HUES64 (cell line): ENCODE data around the gene PCLO.

Source experiments
- H3K27ac ChIP-seq: 2 replicates; pipeline ENCODE4 v1.7.0; 2013; ENCODE audit warnings: low read depth, low read length, inconsistent platforms
- H3K27me3 ChIP-seq: 2 replicates; pipeline ENCODE4 v1.6.1; 2013; ENCODE audit warnings: mild to moderate bottlenecking, low read length; ENCODE audit not compliant: insufficient read depth
- H3K36me3 ChIP-seq: 2 replicates; pipeline ENCODE4 v1.6.1; 2013; ENCODE audit warnings: mild to moderate bottlenecking, low read length; ENCODE audit not compliant: insufficient read depth
- H3K4me1 ChIP-seq: 2 replicates; pipeline ENCODE4 v1.6.1; 2013; ENCODE audit warnings: mild to moderate bottlenecking, low read length, moderate library complexity; ENCODE audit not compliant: insufficient read depth
- H3K4me3 ChIP-seq: 2 replicates; pipeline ENCODE4 v1.5.1; 2013; ENCODE audit warnings: mild to moderate bottlenecking, low read length, moderate library complexity
- H3K9ac ChIP-seq: 2 replicates; pipeline ENCODE4 v1.6.1; 2013; ENCODE audit warnings: mild to moderate bottlenecking, low read depth, low read length
- H3K9me3 ChIP-seq: 2 replicates; pipeline ENCODE4 v1.6.1; 2013; ENCODE audit warnings: low read depth, low read length; ENCODE audit not compliant: insufficient read depth
- WGBS: fragments of 150-250, 120-280 bp; methylation state at CpG from one replicate; pipeline ENCODE4 v1.1.7; 2013; ENCODE audit warnings: missing lambda C conversion rate; 5-methylcytosine and 5-hydroxymethylcytosine counted together

PCLO gene

GRCh38 chr7:83011954-83012353 lies 150.7 kb downstream of the PCLO start:
- 96% methylated on average over 1 of the region's 1 CpG for WGBS
- Histone ChIP-seq H3K27me3 (no peaks in the 10 kb centered on the region), H3K9ac (no peak overlapping the region), H3K4me1 (0 out of 2 replicates have a peak, but pooled peaks cover 4% of the 10 kb centered on the region), H3K4me3 (no peak overlapping the region), H3K9me3 (no peaks in the 10 kb centered on the region), H3K27ac (no peak overlapping the region), H3K36me3 (no peaks in the 10 kb centered on the region)

GRCh38 chr7:83005410-83005809 lies 157.3 kb downstream of the PCLO start:
- H3K36me3 ChIP-seq, result no peaks in the 10 kb centered on the region
- no peaks in the 10 kb centered on the region for H3K4me1 ChIP-seq
- no peak overlapping the region for H3K9ac ChIP-seq
- H3K27me3 ChIP-seq, result no peaks in the 10 kb centered on the region
- 21% methylated on average over 1 of the region's 1 CpG for WGBS
- no peak overlapping the region for H3K4me3 ChIP-seq
- peaks cover 4% of the 10 kb centered on the region; the same call in 1 of the 2 replicates for H3K9me3 ChIP-seq
- no peak overlapping the region for H3K27ac ChIP-seq

- Histone ChIP-seq H3K27ac (no peak overlapping the region), H3K9me3 (peaks cover 11% of the 10 kb centered on the region; the same call in 1 of the 2 replicates), H3K27me3 (no peaks in the 10 kb centered on the region), H3K9ac (no peak overlapping the region), H3K4me3 (no peak overlapping the region), H3K36me3 (no peaks in the 10 kb centered on the region), H3K4me1 (no peaks in the 10 kb centered on the region)
- WGBS, result 98% methylated on average over 3 of the region's 3 CpGs
These were observed 161.2 kb downstream of the PCLO start for GRCh38 chr7:83001362-83002040.

- Histone ChIP-seq H3K36me3 (no peaks in the 10 kb centered on the region), H3K27ac (no peak overlapping the region), H3K4me3 (no peak overlapping the region), H3K9me3 (peaks cover 11% of the 10 kb centered on the region; the same call in 1 of the 2 replicates), H3K27me3 (no peaks in the 10 kb centered on the region), H3K4me1 (no peaks in the 10 kb centered on the region), H3K9ac (no peak overlapping the region)
These were observed 164.2 kb downstream of the PCLO start for GRCh38 chr7:82998436-82998835.

GRCh38 chr7:82985144-82985802 lies 177.4 kb downstream of the PCLO start:
- no peaks in the 10 kb centered on the region for H3K4me1 ChIP-seq
- no peaks in the 10 kb centered on the region for H3K27me3 ChIP-seq
- WGBS, result 100% methylated on average over 1 of the region's 2 CpGs
- H3K9ac ChIP-seq, result no peak overlapping the region
- no peak overlapping the region for H3K4me3 ChIP-seq
- no peaks in the 10 kb centered on the region for H3K36me3 ChIP-seq
- H3K27ac ChIP-seq, result no peak overlapping the region
- H3K9me3 ChIP-seq, result no peaks in the 10 kb centered on the region

GRCh38 chr7:82980130-82980788 lies 182.4 kb downstream of the PCLO start:
- H3K9me3 ChIP-seq, result no peaks in the 10 kb centered on the region
- no peaks in the 10 kb centered on the region for H3K4me1 ChIP-seq
- no peak overlapping the region for H3K9ac ChIP-seq
- H3K36me3 ChIP-seq, result no peaks in the 10 kb centered on the region
- no peak overlapping the region for H3K4me3 ChIP-seq
- 79% methylated on average over 4 of the region's 4 CpGs for WGBS
- no peak overlapping the region for H3K27ac ChIP-seq
- H3K27me3 ChIP-seq, result no peaks in the 10 kb centered on the region

- no peak overlapping the region for H3K27ac ChIP-seq
- no peaks in the 10 kb centered on the region for H3K9me3 ChIP-seq
- H3K27me3 ChIP-seq, result no peaks in the 10 kb centered on the region
- H3K9ac ChIP-seq, result no peak overlapping the region
- no peaks in the 10 kb centered on the region for H3K4me1 ChIP-seq
- 78% methylated on average over 2 of the region's 2 CpGs for WGBS
- H3K36me3 ChIP-seq, result no peaks in the 10 kb centered on the region
- no peak overlapping the region for H3K4me3 ChIP-seq
These were observed 186.7 kb downstream of the PCLO start for GRCh38 chr7:82975811-82976468.

GRCh38 chr7:82972135-82972534 lies 190.5 kb downstream of the PCLO start:
- no peak overlapping the region for H3K27ac ChIP-seq
- H3K36me3 ChIP-seq, result no peaks in the 10 kb centered on the region
- no peaks in the 10 kb centered on the region for H3K9me3 ChIP-seq
- no peaks in the 10 kb centered on the region for H3K27me3 ChIP-seq
- no peak overlapping the region for H3K9ac ChIP-seq
- no peak overlapping the region for H3K4me3 ChIP-seq
- no peaks in the 10 kb centered on the region for H3K4me1 ChIP-seq
- WGBS, result 100% methylated on average over 1 of the region's 1 CpG

- Histone ChIP-seq H3K36me3 (no peaks in the 10 kb centered on the region; the same call in 1 of the 2 replicates), H3K9me3 (no peaks in the 10 kb centered on the region), H3K27me3 (no peaks in the 10 kb centered on the region), H3K9ac (no peak overlapping the region), H3K4me3 (no peak overlapping the region), H3K4me1 (no peaks in the 10 kb centered on the region), H3K27ac (no peak overlapping the region)
- WGBS, result 100% methylated on average over 1 of the region's 2 CpGs
These were observed 197.3 kb downstream of the PCLO start for GRCh38 chr7:82965088-82966036.

- no peaks in the 10 kb centered on the region for H3K9me3 ChIP-seq
- no peaks in the 10 kb centered on the region for H3K4me1 ChIP-seq
- H3K9ac ChIP-seq, result no peak overlapping the region
- H3K36me3 ChIP-seq, result no peaks in the 10 kb centered on the region; the same call in 1 of the 2 replicates
- WGBS, result 96% methylated on average over 1 of the region's 1 CpG
- no peaks in the 10 kb centered on the region for H3K27me3 ChIP-seq
- no peak overlapping the region for H3K27ac ChIP-seq
- no peak overlapping the region for H3K4me3 ChIP-seq
These were observed 198.4 kb downstream of the PCLO start for GRCh38 chr7:82964150-82964882.
